ENCODE results near the gene ITPRID1. TPM values are rescaled to one million over a fixed set of nuclear protein-coding genes. Genes with fewer than 3 reads are reported as not detected.

The ITPRID1 gene
- total RNA-seq, 1 experiment from 2014 or later: 1.2 TPM

DNA sequence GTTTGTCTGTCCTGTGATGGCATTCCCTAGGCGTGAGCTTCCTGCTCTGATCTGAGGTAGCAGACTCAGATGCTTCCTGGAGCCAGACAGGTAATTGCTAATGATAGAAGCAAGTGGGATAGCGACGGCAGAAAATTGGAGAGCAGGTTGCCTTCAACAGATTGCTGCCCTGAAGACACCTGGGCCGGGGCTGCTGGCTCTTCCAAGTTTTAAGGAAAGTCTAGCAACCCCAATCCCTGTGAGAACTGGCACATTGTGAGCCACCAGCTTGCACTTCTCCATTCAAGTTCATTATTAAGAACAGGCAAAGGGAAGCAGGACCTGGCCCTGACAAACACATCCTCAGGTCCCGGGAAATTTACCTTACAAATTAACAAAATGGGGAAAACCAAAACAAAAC, 50.8 kb downstream of the ITPRID1 start:
- H3K9me3 Mint-ChIP-seq: no peaks in the 10 kb centered on the region

More for the DNA sequence above, 50.8 kb downstream of the ITPRID1 start:
- Histone ChIP-seq H3T11ph (ENCODE audit: low read length) (no peak overlapping the region), H4K5ac (ENCODE audit: insufficient read length, low read depth, low read length) (no peak overlapping the region), H3K4ac (ENCODE audit: low read depth, low read length) (no peak overlapping the region), H4K91ac (ENCODE audit: insufficient read length, low read depth, low read length) (no peak overlapping the region), H3K27me3 (ENCODE audit: insufficient read depth, low read length) (no peaks in the 10 kb centered on the region), H3K79me2 (ENCODE audit: insufficient read depth, low read length) (no peaks in the 10 kb centered on the region), H4K20me1 (ENCODE audit: control insufficient read depth, insufficient read depth, insufficient read length) (no peaks in the 10 kb centered on the region), H3K27ac (ENCODE audit: insufficient read length, low read depth, low read length) (no peak overlapping the region), H2BK120ac (ENCODE audit: low read depth, low read length, poor library complexity, severe bottlenecking) (no peak overlapping the region), H3K23ac (ENCODE audit: insufficient read length, low read depth, low read length) (no peak overlapping the region), H3K9ac (ENCODE audit: extremely low read depth, insufficient read length, low read length) (no peak overlapping the region), H3K9me3 (ENCODE audit: control insufficient read depth, low read depth, low read length) (no peaks in the 10 kb centered on the region), H2BK12ac (ENCODE audit: insufficient read length, low read depth, low read length) (no peak overlapping the region), H3K4me2 (ENCODE audit: insufficient read depth, insufficient read length, low read length) (no peak overlapping the region), H3K79me1 (ENCODE audit: insufficient read depth, low read depth, low read length, poor library complexity, severe bottlenecking) (no peaks in the 10 kb centered on the region), H2BK15ac (ENCODE audit: low read depth, low read length) (no peak overlapping the region), H2BK20ac (ENCODE audit: low read depth, low read length, poor library complexity, severe bottlenecking) (no peak overlapping the region), H2AK5ac (ENCODE audit: insufficient read length, low read length) (no peak overlapping the region), H3K23me2 (ENCODE audit: insufficient read length, low read depth, low read length, poor library complexity, severe bottlenecking) (no peaks in the 10 kb centered on the region), H3K4me1 (ENCODE audit: insufficient read depth, low read length) (peaks cover 9% of the 10 kb centered on the region), H4K8ac (replicated peaks; ENCODE audit: insufficient read length, low read depth, low read length) (no peak overlapping the region), H2BK5ac (ENCODE audit: insufficient read length, low read length) (no peak overlapping the region), H3K18ac (ENCODE audit: insufficient read length, low read depth, low read length) (no peak overlapping the region), H2AFZ (ENCODE audit: low read length) (no peak overlapping the region), H3K14ac (ENCODE audit: insufficient read depth, low read length) (no peak overlapping the region), H3K56ac (ENCODE audit: insufficient read length, low read depth, low read length) (no peak overlapping the region)
- WGBS (ENCODE audit: extremely low coverage, insufficient read length, low lambda C conversion rate): no CpG with 5 or more reads among the region's 5 CpGs
- no peak for DNase-seq
- H3K36me3 Mint-ChIP-seq (ENCODE audit: insufficient read depth in 1 of 3, low read depth in 3 of 3): no peaks in the 10 kb centered on the region
- peaks cover 8% of the 10 kb centered on the region for H3K27me3 Mint-ChIP-seq (ENCODE audit: low read depth)
- H3K27ac Mint-ChIP-seq: no peak overlapping the region
- peaks cover 45 to 46% of the 10 kb centered on the region in 2 experiments for H3K4me1 Mint-ChIP-seq
- TF ChIP-seq CTCF (conservative IDR thresholded peaks at IDR 0.05): no peak
- no peak overlapping the region for H3K4me3 Mint-ChIP-seq
